H1 (cell line): ENCODE measurements around the gene STRN.

Experiments used
- CEBPB ChIP-seq: IDR thresholded peaks from 2 replicates; pipeline ENCODE4 v1.6.1; 2012; ENCODE audit warnings: low read depth, low read length
- CHD2 ChIP-seq: IDR thresholded peaks from 2 replicates; pipeline ENCODE4 v1.6.1; 2012; ENCODE audit warnings: low read length, improper control_type of control experiment
- CTBP2 ChIP-seq: IDR thresholded peaks from 2 replicates; pipeline ENCODE4 v1.7.0; 2011; ENCODE audit warnings: borderline replicate concordance, mild to moderate bottlenecking, moderate library complexity, mixed read lengths, low read length; ENCODE audit not compliant: insufficient read depth, insufficient read length
- CTCF ChIP-seq, 3 experiments: IDR thresholded peaks; 1 replicate in 2 of 3; 2 replicates in 1 of 3; pipeline versions ENCODE4 v1.5.1 to v1.6.1; 2011; ENCODE audit warnings: low read length in 3 of 3, mild to moderate bottlenecking in 3 of 3, inconsistent platforms in 2 of 3, low read depth in 1 of 3, moderate library complexity in 1 of 3; ENCODE audit not compliant: insufficient read depth in 1 of 3; ENCODE audit errors: control extremely low read depth in 1 of 3
- PHF8 ChIP-seq: fragments of 200-600 bp; sonication (generic); conservative IDR thresholded peaks from 2 replicates; pipeline ENCODE4 v1.7.1; 2012; ENCODE audit warnings: low read depth, mild to moderate bottlenecking, inconsistent platforms, low read length, moderate library complexity
- POLR2A ChIP-seq, 2 experiments: IDR thresholded peaks; 1 replicate in 1 of 2; 2 replicates in 1 of 2; pipeline ENCODE4 v1.6.1; 2011; ENCODE audit warnings: low read depth in 2 of 2, low read length in 2 of 2, mild to moderate bottlenecking in 2 of 2; ENCODE audit errors: control extremely low read depth in 1 of 2
- POLR2AphosphoS5 ChIP-seq: IDR thresholded peaks from 2 replicates; pipeline ENCODE4 v1.6.1; 2011; ENCODE audit warnings: low read depth, low read length
- RBBP5 ChIP-seq: IDR thresholded peaks from 2 replicates; pipeline ENCODE4 v1.7.1; 2012; ENCODE audit warnings: low read depth, mild to moderate bottlenecking, inconsistent platforms, low read length, moderate library complexity, borderline replicate concordance
- SIN3A ChIP-seq, 2 experiments: IDR thresholded peaks in 1 of 2; conservative IDR thresholded peaks in 1 of 2; 2 replicates each; pipeline ENCODE4 v1.6.1; 2011 to 2012; ENCODE audit warnings: low read length in 2 of 2, improper control_type of control experiment in 1 of 2, low read depth in 1 of 2, mild to moderate bottlenecking in 1 of 2
- TAF1 ChIP-seq: IDR thresholded peaks from 2 replicates; pipeline ENCODE4 v1.6.1; 2011; ENCODE audit warnings: mild to moderate bottlenecking, low read depth, low read length
- YY1 ChIP-seq: IDR thresholded peaks from 2 replicates; pipeline ENCODE4 v1.6.1; 2011; ENCODE audit warnings: low read depth, mild to moderate bottlenecking, low read length

DNA sequence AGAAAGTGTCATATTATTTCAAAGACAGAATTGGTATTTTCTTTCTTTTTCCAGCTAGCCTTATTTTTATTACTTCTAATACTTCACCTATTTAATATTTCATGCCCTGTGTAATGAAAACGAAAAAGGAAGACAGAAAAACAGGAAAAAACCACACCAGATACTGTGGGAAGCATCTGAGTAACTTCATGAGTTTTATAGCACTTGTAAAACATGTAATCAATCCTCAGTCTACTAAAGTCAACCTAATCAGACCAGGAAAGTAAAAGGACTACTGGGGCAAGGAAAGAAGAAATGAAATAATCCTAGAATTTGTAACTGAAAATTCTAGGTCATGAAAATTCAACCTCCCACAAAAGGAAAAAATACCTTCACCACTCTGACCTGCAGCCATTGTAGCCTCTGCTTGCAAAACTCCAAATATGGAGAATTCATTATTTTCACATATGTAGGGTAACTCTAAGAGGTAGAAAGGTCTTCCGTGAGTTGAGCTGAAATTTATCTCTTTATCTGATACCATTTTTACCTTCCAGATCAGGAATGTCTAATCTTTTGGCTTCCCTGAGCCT is 34.7 kb upstream of the STRN start:
- TF ChIP-seq SIN3A (conservative IDR thresholded peaks at IDR 0.05 in 1 of 2, IDR thresholded peaks at IDR 0.05 in 1 of 2; ENCODE audit: low read depth in 1 of 2, low read length in 2 of 2) (no peak), POLR2A (IDR thresholded peaks at IDR 0.05; ENCODE audit: control extremely low read depth in 1 of 2, low read depth in 2 of 2, low read length in 2 of 2) (no peak), CTCF (IDR thresholded peaks at IDR 0.05; ENCODE audit: control extremely low read depth in 1 of 3, insufficient read depth in 1 of 3, low read depth in 1 of 3, low read length in 3 of 3) (no peak), CEBPB (no peak), TAF1 (no peak), YY1 (no peak), POLR2AphosphoS5 (no peak), PHF8 (no peak), CTBP2 (no peak), RBBP5 (no peak), CHD2 (no peak)
